Activated CD4-positive, alpha-beta T cell treated with anti-CD3 and anti-CD28 coated beads, Interleukin-2, Interleukin-4, amounts not matched to agents 100 ng/mL and 50 ng/mL, durations not matched to agents 16 hours and 8 hours (primary cell): Measurements from ENCODE around the gene MAN1A1.

ENCODE experiments used
- DNase-seq: peaks from one replicate; pipeline ENCODE4 v3.0.0-alpha.2; 2020; ENCODE audit warnings: low spot score

The MAN1A1 gene

GRCh38 chr6:119233312-119233984 lies 116.1 kb downstream of the MAN1A1 start:
- no peak for DNase-seq

- DNase-seq: no peak
These were observed 118.2 kb downstream of the MAN1A1 start for GRCh38 chr6:119231394-119231793.

GRCh38 chr6:119230160-119230559 lies 119.4 kb downstream of the MAN1A1 start:
- no peak for DNase-seq

- DNase-seq: no peak
These were observed 122.2 kb downstream of the MAN1A1 start for GRCh38 chr6:119227377-119227776.

- DNase-seq: no peak
These were observed 123.5 kb downstream of the MAN1A1 start for GRCh38 chr6:119226089-119226488.

- DNase-seq: no peak
These were observed 125.4 kb downstream of the MAN1A1 start for GRCh38 chr6:119224095-119224701.

GRCh38 chr6:119220452-119220851 lies 129.1 kb downstream of the MAN1A1 start:
- DNase-seq: no peak

GRCh38 chr6:119218548-119218947 lies 131.0 kb downstream of the MAN1A1 start:
- DNase-seq: no peak

GRCh38 chr6:119215885-119216590 lies 133.5 kb downstream of the MAN1A1 start:
- DNase-seq: no peak

- DNase-seq: no peak
These were observed 134.3 kb downstream of the MAN1A1 start for GRCh38 chr6:119215309-119215708.

- no peak for DNase-seq
These were observed 139.0 kb downstream of the MAN1A1 start for GRCh38 chr6:119210596-119210995.

GRCh38 chr6:119209452-119210205 lies 139.9 kb downstream of the MAN1A1 start:
- DNase-seq: peak; percentile 1

GRCh38 chr6:119207971-119208725 lies 141.4 kb downstream of the MAN1A1 start:
- no peak for DNase-seq

GRCh38 chr6:119207327-119207726 lies 142.2 kb downstream of the MAN1A1 start:
- DNase-seq: no peak

GRCh38 chr6:119205911-119206618 lies 143.5 kb downstream of the MAN1A1 start:
- DNase-seq: peak; percentile 32

- DNase-seq: no peak
These were observed 144.8 kb downstream of the MAN1A1 start for GRCh38 chr6:119204719-119205118.

GRCh38 chr6:119201480-119201879 lies 148.1 kb downstream of the MAN1A1 start:
- DNase-seq: no peak

- DNase-seq: no peak
These were observed 148.9 kb downstream of the MAN1A1 start for GRCh38 chr6:119200512-119201175.

- no peak for DNase-seq
These were observed 152.3 kb downstream of the MAN1A1 start for GRCh38 chr6:119197271-119197670.

GRCh38 chr6:119196715-119197114 lies 152.8 kb downstream of the MAN1A1 start:
- DNase-seq: no peak

GRCh38 chr6:119195848-119196247 lies 153.7 kb downstream of the MAN1A1 start:
- DNase-seq: no peak
